Endodermal cell (in vitro differentiated cells): Measurements from ENCODE around the gene MICAL3. TPM values are rescaled to one million over a fixed set of nuclear protein-coding genes. Genes with fewer than 3 reads are reported as not detected.

ENCODE experiments used
- DNase-seq: peaks from one replicate; pipeline ENCODE4 v3.0.0-alpha.2; 2017
- H3K27ac ChIP-seq: 2 replicates; pipeline ENCODE4 v1.5.1; 2013; ENCODE audit warnings: mild to moderate bottlenecking, low read depth, low read length, moderate library complexity
- H3K27me3 ChIP-seq: 2 replicates; pipeline ENCODE4 v1.6.1; 2013; ENCODE audit warnings: mild to moderate bottlenecking, low read length, moderate library complexity; ENCODE audit not compliant: insufficient read depth, control insufficient read depth, poor library complexity, severe bottlenecking
- H3K36me3 ChIP-seq: 2 replicates; pipeline ENCODE4 v1.7.0; 2013; ENCODE audit warnings: mild to moderate bottlenecking, low read length, moderate library complexity; ENCODE audit not compliant: control insufficient read depth, insufficient read depth
- H3K4me1 ChIP-seq: one replicate; pipeline ENCODE4 v1.7.0; 2013; ENCODE audit warnings: low read length; ENCODE audit not compliant: control insufficient read depth, insufficient read depth
- H3K4me3 ChIP-seq: 2 replicates; pipeline ENCODE4 v1.5.1; 2013; ENCODE audit warnings: mild to moderate bottlenecking, low read length, moderate library complexity
- H3K9ac ChIP-seq: 2 replicates; pipeline ENCODE4 v1.6.1; 2013; ENCODE audit warnings: mild to moderate bottlenecking, low read length, moderate library complexity; ENCODE audit not compliant: poor library complexity, severe bottlenecking; ENCODE audit errors: extremely low read depth
- H3K9me3 ChIP-seq: 2 replicates; pipeline ENCODE4 v1.6.1; 2013; ENCODE audit warnings: mild to moderate bottlenecking, low read length, moderate library complexity; ENCODE audit not compliant: control insufficient read depth
- H3K27ac Mint-ChIP-seq: 2 replicates; pipeline ENCODE4 v1.8.0; 2020; ENCODE audit warnings: mixed read lengths
- H3K27me3 Mint-ChIP-seq: 2 replicates; pipeline ENCODE4 v1.8.0; 2021; ENCODE audit warnings: mild to moderate bottlenecking, mixed read lengths; ENCODE audit not compliant: insufficient read depth
- H3K36me3 Mint-ChIP-seq: 2 replicates; pipeline ENCODE4 v1.8.0; 2020; ENCODE audit warnings: low read depth, mixed read lengths
- H3K4me1 Mint-ChIP-seq: 2 replicates; pipeline ENCODE4 v1.8.0; 2020; ENCODE audit warnings: mixed read lengths
- H3K4me3 Mint-ChIP-seq: 2 replicates; pipeline ENCODE4 v1.8.0; 2020; ENCODE audit warnings: mild to moderate bottlenecking, moderate library complexity, mixed read lengths
- H3K9me3 Mint-ChIP-seq: 2 replicates; pipeline ENCODE4 v1.8.0; 2020; ENCODE audit warnings: mild to moderate bottlenecking, mixed read lengths
- CTCF ChIP-seq: fragments of 200-600 bp; sonication (generic); conservative IDR thresholded peaks from 2 replicates; pipeline ENCODE4 v1.5.0; 2021; ENCODE audit warnings: antibody characterized with exemption, mild to moderate bottlenecking
- WGBS, 2 experiments: methylation state at CpG; one replicate each; pipeline versions ENCODE4 v1.1.5 to v1.1.7; 2013; ENCODE audit warnings: missing lambda C conversion rate in 2 of 2, mixed read lengths in 1 of 2; ENCODE audit not compliant: insufficient coverage in 1 of 2, insufficient read length in 1 of 2; 5-methylcytosine and 5-hydroxymethylcytosine counted together
- total RNA-seq, 2 donors: library from RNA; stranded (reverse); fragmentation: NEBNext Ultra II Directional in 1 of 2; extraction: Animal tissue kit (Norgen Biotek cat#: 25700) in 1 of 2; gene quantifications; 2 replicates in 1 of 2; 3 replicates in 1 of 2; pipeline ENCODE4 v1.2.1, GENCODE V29; 2021

Gene MICAL3
- total RNA-seq, 2 donors from 2014 or later = 42.8 to 48.1 TPM

- WGBS, 2 experiments = 91 to 95% methylated on average over 2 of the region's 2 CpGs
- Histone ChIP-seq H3K4me3 (no peak overlapping the region), H3K9me3 (no peaks in the 10 kb centered on the region), H3K27me3 (peaks cover 28% of the 10 kb centered on the region), H3K27ac (no peak overlapping the region), H3K4me1 (peaks cover 11% of the 10 kb centered on the region), H3K9ac (no peak overlapping the region), H3K36me3 (no peaks in the 10 kb centered on the region)
- Mint-ChIP-seq H3K4me1 (peaks cover 43% of the 10 kb centered on the region), H3K36me3 (peaks cover 10% of the 10 kb centered on the region), H3K27me3 (peaks cover 23% of the 10 kb centered on the region), H3K4me3 (no peak overlapping the region), H3K9me3 (no peaks in the 10 kb centered on the region), H3K27ac (no peak overlapping the region)
- no peak for DNase-seq
- TF ChIP-seq CTCF = no peak
Observed at GRCh38 chr22:17966403-17966717, 58.0 kb downstream of the MICAL3 start.

- Mint-ChIP-seq H3K9me3 (no peaks in the 10 kb centered on the region), H3K36me3 (peaks cover 10% of the 10 kb centered on the region), H3K4me3 (no peak overlapping the region), H3K4me1 (peaks cover 49% of the 10 kb centered on the region), H3K27ac (no peak overlapping the region), H3K27me3 (peaks cover 23% of the 10 kb centered on the region)
- H3K9ac ChIP-seq = no peak overlapping the region
- no peak overlapping the region for H3K4me3 ChIP-seq
- 85 to 98% methylated on average over 7 to 12 of the region's 12 CpGs for WGBS, 2 experiments
- H3K4me1 ChIP-seq = peaks cover 17% of the 10 kb centered on the region
- H3K36me3 ChIP-seq = no peaks in the 10 kb centered on the region
- no peak for TF ChIP-seq CTCF
- H3K27me3 ChIP-seq = peaks cover 28% of the 10 kb centered on the region
- DNase-seq = no peak
- no peaks in the 10 kb centered on the region for H3K9me3 ChIP-seq
- no peak overlapping the region for H3K27ac ChIP-seq
Observed at GRCh38 chr22:17965538-17966402, 58.6 kb downstream of the MICAL3 start.

GRCh38 chr22:17964643-17965042, 59.7 kb downstream of the MICAL3 start:
- DNase-seq = no peak
- H3K9me3 ChIP-seq = no peaks in the 10 kb centered on the region
- no peak overlapping the region for H3K4me3 ChIP-seq
- H3K4me1 ChIP-seq = peaks cover 24% of the 10 kb centered on the region
- Mint-ChIP-seq H3K27me3 (peaks cover 23% of the 10 kb centered on the region), H3K27ac (no peak overlapping the region), H3K4me3 (no peak overlapping the region), H3K9me3 (no peaks in the 10 kb centered on the region), H3K36me3 (peaks cover 6% of the 10 kb centered on the region), H3K4me1 (peaks cover 58% of the 10 kb centered on the region)
- 88 to 90% methylated on average over 6 to 10 of the region's 10 CpGs for WGBS, 2 experiments
- H3K27ac ChIP-seq = no peak overlapping the region
- H3K9ac ChIP-seq = no peak overlapping the region
- TF ChIP-seq CTCF = no peak
- no peaks in the 10 kb centered on the region for H3K36me3 ChIP-seq
- peaks cover 28% of the 10 kb centered on the region for H3K27me3 ChIP-seq
